Skeletal muscle tissue (tissue), 4 donors: ENCODE results near the gene OR4N5. TPM values are rescaled to one million over a fixed set of nuclear protein-coding genes. Genes with fewer than 3 reads are reported as not detected.
"Not testable (repeated sequence)": the region's sequence is repeated elsewhere in the genome, so short reads cannot be mapped to it uniquely, and the experiment has no call there.

Experiments
- H3K27ac ChIP-seq: one replicate; pipeline ENCODE4 v1.7.0; 2013; ENCODE audit warnings: mild to moderate bottlenecking, low read depth, low read length, inconsistent platforms
- H3K27me3 ChIP-seq, 3 donors: one replicate each; pipeline ENCODE4 v1.7.0; 2013; ENCODE audit warnings: low read length in 3 of 3; ENCODE audit not compliant: control insufficient read depth in 3 of 3, insufficient read depth in 3 of 3
- H3K36me3 ChIP-seq, 3 donors: one replicate each; pipeline ENCODE4 v1.7.0; 2013; ENCODE audit warnings: low read length in 3 of 3; ENCODE audit not compliant: control insufficient read depth in 3 of 3, insufficient read depth in 3 of 3
- H3K4me1 ChIP-seq, 3 donors: one replicate each; pipeline ENCODE4 v1.7.0; 2013; ENCODE audit warnings: low read length in 3 of 3, mild to moderate bottlenecking in 3 of 3; ENCODE audit not compliant: control insufficient read depth in 3 of 3, insufficient read depth in 3 of 3
- H3K4me3 ChIP-seq, 3 donors: one replicate each; pipeline ENCODE4 v1.7.0; 2013; ENCODE audit warnings: low read length in 3 of 3
- H3K9ac ChIP-seq, 3 donors: one replicate each; pipeline ENCODE4 v1.7.0; 2013; ENCODE audit warnings: low read length in 3 of 3, mild to moderate bottlenecking in 3 of 3, moderate library complexity in 2 of 3, low read depth in 1 of 3
- H3K9me3 ChIP-seq, 3 donors: one replicate each; pipeline ENCODE4 v1.7.0; 2013; ENCODE audit warnings: low read length in 3 of 3; ENCODE audit not compliant: control insufficient read depth in 3 of 3
- total RNA-seq: library from RNA; depleted of rRNA; stranded (reverse); fragments of >200 nt; gene quantifications from one replicate; pipeline ENCODE4 v1.2.3, GENCODE V29; 2014
- donor health status: Osteomylitis.

Gene OR4N5
- total RNA-seq, 1 donor from 2014 or later = not detected

GRCh38 chr14:20164462-20164861, 25.8 kb downstream of the OR4N5 start:
- H3K4me3 ChIP-seq = no peak overlapping the region
- H3K4me1 ChIP-seq = no peaks in the 10 kb centered on the region
- no peak overlapping the region for H3K27ac ChIP-seq
- no peaks in the 10 kb centered on the region for H3K36me3 ChIP-seq
- H3K9me3 ChIP-seq = peaks cover 0 to 8% (median 4%) of the 10 kb centered on the region in 3 donors
- no peak overlapping the region for H3K9ac ChIP-seq
- no peaks in the 10 kb centered on the region for H3K27me3 ChIP-seq

- no peak overlapping the region for H3K9ac ChIP-seq
- no peaks in the 10 kb centered on the region for H3K27me3 ChIP-seq
- peaks cover 0 to 8% (median 4%) of the 10 kb centered on the region in 3 donors for H3K9me3 ChIP-seq
- H3K4me3 ChIP-seq = no peak overlapping the region
- H3K27ac ChIP-seq = no peak overlapping the region
- no peaks in the 10 kb centered on the region for H3K4me1 ChIP-seq
- H3K36me3 ChIP-seq = no peaks in the 10 kb centered on the region
Measured at GRCh38 chr14:20167091-20167490, 28.5 kb downstream of the OR4N5 start.

GRCh38 chr14:20169852-20170251, 31.2 kb downstream of the OR4N5 start:
- H3K4me3 ChIP-seq, H3K27me3 ChIP-seq, H3K36me3 ChIP-seq, H3K4me1 ChIP-seq, H3K9me3 ChIP-seq, H3K27ac ChIP-seq, H3K9ac ChIP-seq: not testable (repeated sequence)

- H3K4me3 ChIP-seq, H3K9me3 ChIP-seq, H3K4me1 ChIP-seq, H3K36me3 ChIP-seq, H3K27ac ChIP-seq, H3K9ac ChIP-seq, H3K27me3 ChIP-seq: not testable (repeated sequence)
Measured at GRCh38 chr14:20174205-20174604, 35.6 kb downstream of the OR4N5 start.

GRCh38 chr14:20176330-20176729, 37.7 kb downstream of the OR4N5 start:
- no peaks in the 10 kb centered on the region for H3K36me3 ChIP-seq
- no peak overlapping the region for H3K27ac ChIP-seq
- H3K27me3 ChIP-seq = no peaks in the 10 kb centered on the region
- H3K4me3 ChIP-seq = no peak overlapping the region
- H3K4me1 ChIP-seq = no peaks in the 10 kb centered on the region
- no peak overlapping the region for H3K9ac ChIP-seq
- H3K9me3 ChIP-seq = no peaks in the 10 kb centered on the region

- Histone ChIP-seq H3K27ac (no peak overlapping the region), H3K9ac (no peak overlapping the region), H3K9me3 (no peaks in the 10 kb centered on the region), H3K27me3 (no peaks in the 10 kb centered on the region), H3K4me3 (no peak overlapping the region), H3K4me1 (no peaks in the 10 kb centered on the region), H3K36me3 (no peaks in the 10 kb centered on the region)
Measured at GRCh38 chr14:20177433-20177974, 38.9 kb downstream of the OR4N5 start.

GRCh38 chr14:20179218-20179617, 40.6 kb downstream of the OR4N5 start:
- H3K9me3 ChIP-seq = no peaks in the 10 kb centered on the region
- H3K36me3 ChIP-seq = no peaks in the 10 kb centered on the region
- no peaks in the 10 kb centered on the region for H3K27me3 ChIP-seq
- no peak overlapping the region for H3K27ac ChIP-seq
- H3K4me1 ChIP-seq = no peaks in the 10 kb centered on the region
- no peak overlapping the region for H3K4me3 ChIP-seq
- no peak overlapping the region for H3K9ac ChIP-seq

- Histone ChIP-seq H3K4me3 (no peak overlapping the region), H3K36me3 (no peaks in the 10 kb centered on the region), H3K27ac (no peak overlapping the region), H3K9ac (no peak overlapping the region), H3K27me3 (no peaks in the 10 kb centered on the region), H3K4me1 (no peaks in the 10 kb centered on the region), H3K9me3 (no peaks in the 10 kb centered on the region)
Measured at GRCh38 chr14:20179880-20180279, 41.3 kb downstream of the OR4N5 start.

GRCh38 chr14:20180486-20180885, 41.9 kb downstream of the OR4N5 start:
- Histone ChIP-seq H3K9me3 (no peaks in the 10 kb centered on the region), H3K9ac (no peak overlapping the region), H3K27me3 (no peaks in the 10 kb centered on the region), H3K36me3 (no peaks in the 10 kb centered on the region), H3K4me1 (no peaks in the 10 kb centered on the region), H3K4me3 (no peak overlapping the region), H3K27ac (no peak overlapping the region)

GRCh38 chr14:20184181-20184580, 45.6 kb downstream of the OR4N5 start:
- Histone ChIP-seq H3K27ac (no peak overlapping the region), H3K4me3 (no peak overlapping the region), H3K36me3 (no peaks in the 10 kb centered on the region), H3K9me3 (no peaks in the 10 kb centered on the region), H3K27me3 (no peaks in the 10 kb centered on the region), H3K9ac (no peak overlapping the region), H3K4me1 (no peaks in the 10 kb centered on the region)

GRCh38 chr14:20190596-20190995, 52.0 kb downstream of the OR4N5 start, which contains the start of gene OR11G2:
Gene OR11G2, plus strand, starts transcription at chr14:20190896. Its CDS starts 6,542 bp downstream, at chr14:20197438.
- no peaks in the 10 kb centered on the region for H3K9me3 ChIP-seq

More at GRCh38 chr14:20190596-20190995, 52.0 kb downstream of the OR4N5 start, which contains the start of gene OR11G2:
- Histone ChIP-seq H3K4me3 (no peak within 1 kb of the TSS), H3K4me1 (no peaks in the 10 kb centered on the region), H3K27ac (no peak within 1 kb of the TSS), H3K36me3 (no peaks in the 10 kb centered on the region), H3K27me3 (no peaks in the 10 kb centered on the region), H3K9ac (no peak within 1 kb of the TSS)
